Uterus (tissue), 4 donors: ENCODE measurements around the gene PYROXD2. TPM values are rescaled to one million over a fixed set of nuclear protein-coding genes. Genes with fewer than 3 reads are reported as not detected.
A peak's percentile ranks its signal among the peaks of the same experiment; 100 is the strongest.

Experiments used
- DNase-seq, 2 donors: peaks; one replicate each; pipeline ENCODE4 v3.0.0-alpha.2; 2019 to 2020
- H3K27ac ChIP-seq, 2 donors: fragments of 200-600 bp; sonication (generic); 1 replicate in 1 of 2; 2 replicates in 1 of 2; pipeline ENCODE4 v1.5.1; 2016 to 2018
- H3K27me3 ChIP-seq, 2 donors: fragments of 200-600 bp; sonication (generic); one replicate each; pipeline ENCODE4 v1.5.1; 2018 to 2019; ENCODE audit warnings: control low read depth in 1 of 2
- H3K36me3 ChIP-seq, 2 donors: fragments of 200-600 bp; sonication (generic); one replicate each; pipeline ENCODE4 v1.5.1; 2019; ENCODE audit warnings: control low read depth in 1 of 2
- H3K4me1 ChIP-seq, 2 donors: fragments of 200-600 bp; sonication (generic); one replicate each; pipeline ENCODE4 v1.5.1; 2018 to 2019; ENCODE audit warnings: control low read depth in 1 of 2
- H3K4me3 ChIP-seq, 2 donors: fragments of 200-600 bp; sonication (generic); 1 replicate in 1 of 2; 2 replicates in 1 of 2; pipeline ENCODE4 v1.5.1; 2018 to 2019; ENCODE audit warnings: mild to moderate bottlenecking in 1 of 2
- H3K9me3 ChIP-seq, 2 donors: fragments of 200-600 bp; sonication (generic); one replicate each; pipeline ENCODE4 v1.5.1; 2019; ENCODE audit warnings: control low read depth in 1 of 2
- CTCF ChIP-seq, 4 experiments: fragments of 200-600 bp in 2 of 4; fragments of 450-650 bp in 2 of 4; sonication (generic) in 2 of 4; IDR thresholded peaks; one replicate each; pipeline ENCODE4 v1.5.1; 2016 to 2019; ENCODE audit warnings: antibody characterized with exemption in 4 of 4, mild to moderate bottlenecking in 2 of 4, moderate library complexity in 1 of 4
- POLR2A ChIP-seq, 2 donors: fragments of 450-650 bp; IDR thresholded peaks; one replicate each; pipeline ENCODE4 v1.6.1; 2016; ENCODE audit warnings: antibody characterized with exemption in 2 of 2, mild to moderate bottlenecking in 1 of 2, moderate library complexity in 1 of 2
- intact Hi-C: fragments of 100-400 bp; cut with DNase I; formaldehyde crosslinking; loops from one replicate; pipeline ENCODE4 v1.15.1; 2023; ENCODE audit warnings: low total_unique reads
- total RNA-seq, 4 donors: library from RNA; depleted of rRNA in 3 of 4; stranded (reverse); fragments of >200 nt in 3 of 4; gene quantifications; one replicate each; pipeline versions ENCODE4 v1.1.0 to v1.2.4, GENCODE V29; 2014 to 2023
- donor health status: DM: yes; HTN: yes; CAD: no.

PYROXD2 gene
- total RNA-seq, 4 donors from 2014 or later, result 3.6 to 12.5 (median 7.5) TPM

- no peaks in the 10 kb centered on the region for H3K36me3 ChIP-seq
- H3K27ac ChIP-seq, result peak overlapping the region; percentile 3 to 67
- TF ChIP-seq POLR2A (IDR thresholded peaks at IDR 0.05) (no peak), CTCF (IDR thresholded peaks at IDR 0.05) (no peak)
- intact Hi-C loops, result no loop called here
- H3K27me3 ChIP-seq, result no peaks in the 10 kb centered on the region
- H3K9me3 ChIP-seq, result no peaks in the 10 kb centered on the region
- no peaks in the 10 kb centered on the region for H3K4me1 ChIP-seq
- no peak overlapping the region for H3K4me3 ChIP-seq
- peak; percentile 56 to 68 for DNase-seq
Observed at GRCh38 chr10:98460837-98461499, 46.0 kb upstream of the PYROXD2 start.

- H3K9me3 ChIP-seq, result no peaks in the 10 kb centered on the region
- H3K4me3 ChIP-seq, result no peak overlapping the region
- no peak for TF ChIP-seq POLR2A (IDR thresholded peaks at IDR 0.05)
- TF ChIP-seq CTCF (IDR thresholded peaks at IDR 0.05), result no peak
- no peaks in the 10 kb centered on the region for H3K4me1 ChIP-seq
- no peaks in the 10 kb centered on the region for H3K27me3 ChIP-seq
- H3K36me3 ChIP-seq, result no peaks in the 10 kb centered on the region
- H3K27ac ChIP-seq, result no peak overlapping the region
- intact Hi-C loops, result no loop called here
- DNase-seq, result no peak
Observed at GRCh38 chr10:98458809-98459784, 44.1 kb upstream of the PYROXD2 start.

GRCh38 chr10:98457721-98458120 lies 42.7 kb upstream of the PYROXD2 start:
- Histone ChIP-seq H3K27me3 (no peaks in the 10 kb centered on the region), H3K4me1 (no peaks in the 10 kb centered on the region), H3K27ac (no peak overlapping the region), H3K36me3 (no peaks in the 10 kb centered on the region), H3K9me3 (no peaks in the 10 kb centered on the region), H3K4me3 (no peak overlapping the region)
- TF ChIP-seq CTCF (IDR thresholded peaks at IDR 0.05), result no peak
- no peak for TF ChIP-seq POLR2A (IDR thresholded peaks at IDR 0.05)
- intact Hi-C loops, result no loop called here
- no peak for DNase-seq

GRCh38 chr10:98456686-98457482 lies 41.9 kb upstream of the PYROXD2 start:
- intact Hi-C loops, result no loop called here
- no peaks in the 10 kb centered on the region for H3K27me3 ChIP-seq
- H3K36me3 ChIP-seq, result no peaks in the 10 kb centered on the region
- no peaks in the 10 kb centered on the region for H3K9me3 ChIP-seq
- H3K27ac ChIP-seq, result no peak overlapping the region
- TF ChIP-seq POLR2A (IDR thresholded peaks at IDR 0.05) (no peak), CTCF (IDR thresholded peaks at IDR 0.05) (no peak)
- no peak for DNase-seq
- H3K4me1 ChIP-seq, result no peaks in the 10 kb centered on the region
- H3K4me3 ChIP-seq, result no peak overlapping the region
